Stromal cell of bone marrow (primary cell): ENCODE results near the gene INTS14.

Source experiments
- DNase-seq: peaks from one replicate; pipeline ENCODE4 v3.0.0-alpha.2; 2012; ENCODE audit warnings: low read depth

Gene INTS14

DNA sequence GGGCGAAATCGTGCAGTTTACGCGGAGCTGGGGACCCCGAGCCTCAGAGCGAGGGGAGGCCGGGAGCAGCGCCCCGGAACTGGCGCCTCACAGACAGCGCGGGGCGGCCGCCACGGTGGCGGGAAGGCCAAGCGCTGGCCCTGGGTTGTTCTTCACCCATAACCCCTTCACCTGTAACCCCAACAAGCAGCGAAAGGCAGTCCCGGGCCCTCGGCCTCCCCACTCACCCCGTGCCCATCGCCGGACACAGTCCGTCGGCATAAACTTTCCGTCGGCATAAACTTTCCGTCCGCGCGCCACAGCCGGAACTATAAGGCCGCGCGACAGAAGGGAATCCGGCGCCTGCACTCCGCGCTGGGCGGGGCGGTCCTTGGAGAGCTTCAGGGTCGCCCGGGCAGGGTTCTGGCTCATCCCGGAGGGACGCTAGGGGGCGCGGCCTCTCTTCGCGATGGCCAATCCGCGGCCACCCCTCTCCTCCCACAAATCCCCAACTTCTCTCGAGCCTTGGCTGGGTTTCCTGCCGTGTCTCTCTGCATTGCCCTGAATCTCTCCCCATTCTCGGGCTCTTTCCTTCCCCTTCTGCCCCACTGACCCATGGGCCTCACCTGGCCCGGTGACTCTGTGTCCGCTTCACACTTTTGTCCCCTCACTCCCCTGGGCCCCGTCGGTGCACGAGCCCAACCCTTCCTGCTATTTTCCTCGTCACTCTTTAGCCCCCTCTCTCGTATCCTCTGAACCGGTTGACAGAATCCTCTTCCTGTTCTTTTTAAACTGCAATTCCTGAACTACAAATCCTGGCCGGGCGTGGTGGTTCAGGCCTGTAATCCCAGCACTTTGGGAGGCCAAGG lies at the start of gene INTS14:
TSS of gene INTS14 (minus strand) at position 261 of the 848 bp plus-strand sequence. CDS start 3,751 bp downstream, outside the sequence.
- DNase-seq, result peak; percentile 91

DNA sequence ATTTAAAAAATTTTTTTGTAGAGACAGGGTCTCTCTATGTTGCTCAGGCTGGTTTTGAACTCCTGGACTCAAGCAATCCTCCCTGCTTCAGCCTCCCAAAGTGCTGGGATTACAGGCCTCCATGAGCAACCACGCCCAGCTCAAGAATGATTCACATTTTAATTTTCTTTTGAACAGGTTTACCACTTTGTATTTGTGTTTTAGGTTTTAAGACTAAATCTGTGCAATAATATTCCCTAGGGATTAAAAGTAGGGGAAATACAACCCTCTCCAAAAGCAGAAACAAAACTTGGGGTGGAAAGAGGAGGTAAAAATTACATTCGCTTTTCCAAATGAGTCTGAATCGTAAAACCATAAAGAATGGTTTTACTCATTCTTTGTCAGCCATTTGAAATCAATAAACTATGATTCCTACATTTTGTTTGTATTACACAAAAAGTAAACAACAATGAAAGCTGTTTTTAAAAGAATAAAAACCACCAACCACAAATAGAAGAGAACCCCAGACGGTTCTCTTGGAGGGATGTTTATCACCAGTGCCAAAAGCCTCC lies 48.6 kb upstream of the INTS14 start:
- no peak for DNase-seq

DNA sequence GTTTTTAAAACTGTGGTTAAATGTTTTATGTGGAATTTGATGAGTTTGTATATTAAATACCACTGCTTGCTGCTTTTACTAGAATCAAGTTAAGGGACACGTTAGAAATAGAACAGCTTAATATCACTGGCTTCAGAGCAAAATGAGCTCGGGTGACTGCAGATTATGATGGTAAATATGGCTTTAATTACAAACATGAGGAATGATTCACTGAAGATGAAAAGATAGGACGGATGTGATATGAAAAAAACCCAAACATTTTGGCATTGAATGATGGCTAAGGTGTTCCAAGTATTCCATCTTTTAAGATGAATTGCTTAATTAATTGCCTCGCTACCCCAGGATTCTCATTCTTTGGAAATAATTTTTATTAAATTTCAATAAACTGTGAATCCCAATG lies 44.5 kb upstream of the INTS14 start:
- DNase-seq, result no peak

- DNase-seq, result no peak
Observed at GRCh38 chr15:65655026-65655425, 44.1 kb upstream of the INTS14 start.

- no peak for DNase-seq
Observed at GRCh38 chr15:65653801-65654521, 43.0 kb upstream of the INTS14 start.

DNA sequence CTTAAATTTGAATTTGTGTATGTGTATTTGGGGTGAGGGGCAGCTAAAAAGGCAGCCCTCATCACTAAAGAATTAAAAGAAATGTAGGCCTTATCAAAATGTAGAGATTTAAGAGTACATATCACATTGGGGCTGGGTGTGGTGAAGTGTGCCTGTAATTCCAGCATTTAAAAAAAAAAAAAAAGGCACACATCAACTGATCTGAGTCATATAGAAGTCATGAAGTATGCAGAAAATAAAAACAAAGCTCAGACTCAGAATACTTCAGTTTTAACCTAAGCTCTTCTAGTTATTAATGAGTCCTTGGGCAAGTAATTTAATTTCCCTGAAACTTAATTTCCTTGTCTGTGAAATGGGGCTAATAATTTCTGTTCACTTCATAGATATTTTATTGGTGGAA lies 42.4 kb upstream of the INTS14 start:
- peak; percentile 26 for DNase-seq

- DNase-seq, result no peak
Observed at GRCh38 chr15:65651831-65652749, 41.2 kb upstream of the INTS14 start.

DNA sequence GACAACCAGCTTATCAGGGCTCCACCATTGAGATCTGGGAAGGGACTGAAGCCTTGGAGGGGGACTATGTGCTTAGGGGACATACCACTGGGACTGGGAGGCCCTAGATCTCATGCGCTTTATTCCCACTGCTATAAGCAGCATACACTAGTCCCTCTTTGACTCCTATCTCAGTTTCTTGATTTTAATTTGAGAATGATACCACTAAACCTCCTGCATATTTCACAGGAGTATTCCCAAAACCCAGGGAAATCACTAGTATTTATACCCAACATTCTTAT lies 40.1 kb upstream of the INTS14 start:
- no peak for DNase-seq

DNA sequence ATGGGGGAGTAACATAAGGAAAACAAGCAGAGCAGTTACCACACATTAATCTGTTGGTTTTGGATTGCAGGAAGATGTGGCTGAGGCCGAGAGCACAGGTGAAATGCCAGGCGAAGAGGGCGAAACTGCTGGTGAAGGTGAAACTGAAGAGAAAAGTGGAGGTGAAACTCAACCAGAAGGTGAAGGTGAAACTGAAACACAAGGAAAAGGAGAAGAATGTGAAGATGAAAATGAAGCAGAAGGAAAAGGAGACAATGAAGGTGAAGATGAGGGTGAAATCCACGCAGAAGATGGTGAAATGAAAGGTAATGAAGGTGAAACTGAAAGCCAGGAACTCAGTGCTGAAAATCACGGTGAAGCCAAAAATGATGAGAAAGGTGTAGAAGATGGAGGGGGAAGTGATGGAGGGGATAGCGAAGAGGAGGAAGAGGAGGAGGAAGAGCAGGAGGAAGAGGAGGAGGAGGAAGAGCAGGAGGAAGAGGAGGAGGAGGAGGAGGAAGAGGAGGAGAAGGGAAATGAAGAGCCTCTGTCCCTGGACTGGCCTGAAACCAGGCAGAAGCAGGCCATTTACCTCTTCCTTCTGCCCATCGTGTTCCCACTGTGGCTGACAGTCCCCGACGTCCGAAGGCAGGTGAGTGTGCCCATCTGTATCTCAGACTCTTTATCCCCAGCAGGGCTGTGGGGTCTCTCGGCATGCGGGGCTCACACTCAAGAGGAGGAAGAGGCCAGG lies 39.5 kb upstream of the INTS14 start:
- no peak for DNase-seq

DNA sequence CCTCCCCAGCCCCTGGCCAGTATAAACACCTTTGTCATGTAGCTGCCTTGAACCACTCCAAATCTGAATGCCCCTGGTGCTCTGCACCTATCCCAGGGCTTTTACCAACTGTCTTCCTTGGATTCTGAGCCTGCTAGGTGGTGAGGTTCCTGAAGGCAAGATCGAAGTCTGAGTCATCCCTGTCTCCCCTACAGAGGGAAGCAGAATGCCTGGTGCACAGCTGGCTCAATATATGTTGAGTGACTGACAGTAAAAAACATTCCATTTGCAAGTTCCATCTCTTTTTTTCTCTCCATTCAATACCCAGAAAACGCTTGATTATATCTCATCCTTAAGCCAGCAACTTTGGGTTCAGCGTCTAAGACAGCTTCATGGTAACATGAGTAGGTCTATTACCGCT lies 35.6 kb upstream of the INTS14 start:
- DNase-seq, result no peak

DNA sequence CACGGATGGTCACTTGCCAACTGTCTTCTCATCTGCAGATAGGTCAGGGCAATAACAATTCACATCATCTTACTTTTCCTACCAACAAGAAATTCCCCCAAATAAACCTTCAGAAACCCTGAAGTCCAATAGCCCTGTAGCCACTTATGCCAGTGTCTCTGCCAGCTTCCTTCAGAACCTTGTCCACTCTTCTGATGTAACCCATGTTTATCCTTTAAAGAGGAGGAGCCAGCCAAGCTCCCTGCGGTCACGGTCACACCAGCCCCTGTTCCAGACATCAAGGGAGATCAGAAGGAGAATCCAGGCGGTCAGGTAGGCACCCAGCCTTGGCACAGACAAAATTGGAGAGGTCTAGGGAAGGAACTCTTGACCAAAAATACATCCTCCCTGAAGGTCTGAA lies 34.5 kb upstream of the INTS14 start:
- no peak for DNase-seq

GRCh38 chr15:65644282-65644681 lies 33.4 kb upstream of the INTS14 start:
- no peak for DNase-seq

DNA sequence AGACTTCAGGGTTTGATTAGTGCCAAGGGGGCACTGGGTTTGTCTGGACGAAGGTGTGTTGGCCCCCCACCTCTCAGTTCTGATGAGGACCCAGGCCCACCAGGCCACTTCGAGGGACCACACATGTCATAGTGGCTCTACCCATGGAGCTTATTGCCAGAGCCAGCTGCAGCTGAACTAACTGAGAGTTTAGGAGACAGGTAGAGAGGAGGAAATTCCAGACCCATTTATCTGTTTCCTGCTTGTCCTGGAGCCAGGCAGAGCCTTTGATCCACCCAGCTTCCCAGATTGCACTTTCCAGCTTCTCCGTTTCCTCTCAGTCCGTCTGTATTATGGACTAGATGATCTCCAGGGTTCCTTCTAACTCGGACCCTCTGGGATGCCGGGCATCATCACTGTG lies 31.7 kb upstream of the INTS14 start:
- DNase-seq, result no peak

GRCh38 chr15:65641768-65642475 lies 31.0 kb upstream of the INTS14 start:
- DNase-seq, result no peak

GRCh38 chr15:65639509-65639908 lies 28.6 kb upstream of the INTS14 start:
- DNase-seq, result no peak

- DNase-seq, result peak; percentile 71
Observed at GRCh38 chr15:65638681-65639089, 27.8 kb upstream of the INTS14 start.

DNA sequence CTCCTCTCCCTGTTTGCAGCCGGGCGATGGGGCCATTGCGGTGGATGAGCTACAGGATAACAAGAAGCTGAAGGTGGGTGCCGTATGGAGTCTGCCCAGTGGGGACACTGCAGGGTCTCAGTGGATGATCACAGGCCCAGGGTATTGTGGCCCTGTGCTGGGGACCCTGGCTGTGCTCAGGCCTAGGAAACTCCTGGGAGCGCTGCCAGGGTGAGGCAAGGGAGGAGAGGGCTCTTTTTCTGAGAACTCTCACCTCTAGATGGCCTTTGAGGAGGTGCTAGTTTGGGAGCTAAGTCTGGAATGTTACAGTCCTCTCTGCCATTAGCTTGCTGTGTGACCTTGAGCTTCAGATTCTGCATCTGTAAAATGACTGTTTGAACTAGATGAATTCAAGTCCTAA lies 27.2 kb upstream of the INTS14 start:
- DNase-seq, result no peak

DNA sequence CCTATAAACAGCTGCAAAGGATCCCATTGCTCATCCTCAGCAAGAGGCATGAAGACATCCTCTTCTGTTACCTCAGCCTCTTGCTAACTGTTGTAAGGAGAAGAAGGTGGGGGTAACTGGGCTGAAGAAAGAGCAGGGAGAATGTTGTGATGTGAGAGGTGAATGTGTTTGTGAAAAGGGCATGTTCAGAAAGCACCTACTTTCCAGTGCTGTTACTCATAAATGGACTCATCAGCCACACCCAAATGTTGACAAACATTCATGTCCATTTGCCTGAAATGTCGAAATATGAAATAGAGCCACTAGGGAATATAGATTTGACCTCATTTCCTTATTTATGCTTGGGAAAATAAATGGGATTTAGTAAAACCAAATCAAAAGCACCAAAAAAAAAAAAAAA lies 23.4 kb upstream of the INTS14 start:
- DNase-seq, result no peak

DNA sequence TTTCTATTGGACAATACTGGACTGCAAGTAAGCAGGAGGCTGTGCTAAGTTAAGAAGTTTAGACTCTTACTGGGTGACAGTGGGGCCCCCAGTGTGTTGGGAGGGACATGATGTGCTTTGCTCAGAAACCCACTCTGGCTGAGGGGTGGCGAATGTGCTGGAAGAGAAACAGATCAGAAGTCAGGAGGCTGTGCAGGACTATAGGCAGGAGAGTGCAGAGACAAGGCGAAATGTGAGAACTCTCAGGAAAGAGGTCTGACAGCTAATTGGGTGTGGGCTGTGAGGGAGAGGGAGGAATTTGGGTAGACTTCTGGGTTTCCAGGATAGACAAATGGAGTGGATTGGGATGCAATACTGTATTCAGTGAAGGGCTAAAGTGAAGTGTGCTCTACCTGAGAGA lies 22.8 kb upstream of the INTS14 start:
- no peak for DNase-seq

- DNase-seq, result no peak
Observed at GRCh38 chr15:65632780-65633375, 21.9 kb upstream of the INTS14 start.

DNA sequence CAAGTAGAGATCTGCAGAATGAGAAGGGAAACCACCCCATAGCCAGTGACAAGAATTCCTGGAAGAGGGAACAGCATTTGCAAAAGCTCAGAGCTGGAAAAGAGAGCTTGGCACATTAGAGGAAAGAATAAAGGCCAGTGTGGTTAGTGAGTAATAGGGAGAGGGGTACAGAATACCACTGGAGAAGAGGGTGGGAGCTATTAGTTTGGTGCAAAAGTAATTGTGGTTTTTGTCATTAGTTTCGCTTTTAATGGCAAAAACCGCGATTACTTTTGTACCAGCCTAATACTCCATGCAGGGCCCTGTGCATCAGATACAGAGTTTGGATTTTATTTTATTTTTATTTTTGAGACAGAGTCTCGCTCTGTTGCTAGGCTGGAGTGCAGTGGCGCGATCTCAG lies 20.6 kb upstream of the INTS14 start:
- no peak for DNase-seq
